ENCODE measurements around the gene MOB3B.

DNA sequence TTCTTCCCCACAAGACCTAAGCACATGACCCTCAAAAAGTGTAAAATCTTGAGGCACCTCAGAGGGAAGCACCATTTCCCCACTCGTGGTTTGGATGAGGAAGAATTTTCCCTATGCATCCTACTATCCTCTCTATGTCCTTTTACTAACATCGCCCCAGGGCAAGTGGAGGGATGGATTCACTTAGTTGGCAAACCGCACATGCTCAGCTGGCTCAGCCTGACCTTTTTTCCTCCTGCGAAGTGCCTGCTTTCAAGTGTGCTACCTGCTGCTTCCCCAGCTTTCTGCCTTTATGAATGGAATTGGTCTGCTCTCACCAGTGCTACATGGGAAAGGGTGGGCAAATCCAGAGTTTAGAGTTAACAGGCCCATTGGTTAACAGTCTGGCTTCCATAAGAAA is 62.1 kb downstream of the MOB3B start:
- TF ChIP-seq, protein P1, sequence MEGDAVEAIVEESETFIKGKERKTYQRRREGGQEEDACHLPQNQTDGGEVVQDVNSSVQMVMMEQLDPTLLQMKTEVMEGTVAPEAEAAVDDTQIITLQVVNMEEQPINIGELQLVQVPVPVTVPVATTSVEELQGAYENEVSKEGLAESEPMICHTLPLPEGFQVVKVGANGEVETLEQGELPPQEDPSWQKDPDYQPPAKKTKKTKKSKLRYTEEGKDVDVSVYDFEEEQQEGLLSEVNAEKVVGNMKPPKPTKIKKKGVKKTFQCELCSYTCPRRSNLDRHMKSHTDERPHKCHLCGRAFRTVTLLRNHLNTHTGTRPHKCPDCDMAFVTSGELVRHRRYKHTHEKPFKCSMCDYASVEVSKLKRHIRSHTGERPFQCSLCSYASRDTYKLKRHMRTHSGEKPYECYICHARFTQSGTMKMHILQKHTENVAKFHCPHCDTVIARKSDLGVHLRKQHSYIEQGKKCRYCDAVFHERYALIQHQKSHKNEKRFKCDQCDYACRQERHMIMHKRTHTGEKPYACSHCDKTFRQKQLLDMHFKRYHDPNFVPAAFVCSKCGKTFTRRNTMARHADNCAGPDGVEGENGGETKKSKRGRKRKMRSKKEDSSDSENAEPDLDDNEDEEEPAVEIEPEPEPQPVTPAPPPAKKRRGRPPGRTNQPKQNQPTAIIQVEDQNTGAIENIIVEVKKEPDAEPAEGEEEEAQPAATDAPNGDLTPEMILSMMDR (IDR thresholded peaks at IDR 0.05) = no peak
- no peak for TF ChIP-seq POLR2AphosphoS5 (IDR thresholded peaks at IDR 0.05; ENCODE audit: insufficient read depth in 1 of 2, low read depth in 1 of 2)

Measured in vagina (tissue), 2 donors.